Activated naive CD4-positive, alpha-beta T cell treated with Interleukin-2 at 50 U/mL for 16 hours (primary cell): ENCODE measurements around the gene SAP130.

Experiments used
- DNase-seq: peaks from one replicate; pipeline ENCODE4 v3.0.0-alpha.2; 2020

Gene SAP130

GRCh38 chr2:128027801-128028667 lies at the start of gene SAP130:
TSS of gene SAP130 (minus strand) at chr2:128028059. CDS start at chr2:128026292, 1,767 bp downstream.
- peak; percentile 99 for DNase-seq

- no peak for DNase-seq
These were observed 48.7 kb upstream of the SAP130 start for GRCh38 chr2:128076461-128077106.

GRCh38 chr2:128073278-128073677 lies 45.4 kb upstream of the SAP130 start:
- no peak for DNase-seq

GRCh38 chr2:128069769-128070168 lies 41.9 kb upstream of the SAP130 start:
- DNase-seq: no peak

GRCh38 chr2:128064353-128064752 lies 36.5 kb upstream of the SAP130 start:
- DNase-seq: no peak

- DNase-seq: no peak
These were observed 34.7 kb upstream of the SAP130 start for GRCh38 chr2:128062571-128062970.

GRCh38 chr2:128058114-128058513 lies 30.3 kb upstream of the SAP130 start:
- no peak for DNase-seq

GRCh38 chr2:128057334-128057733 lies 29.5 kb upstream of the SAP130 start:
- no peak for DNase-seq

GRCh38 chr2:128054104-128054885 lies 26.4 kb upstream of the SAP130 start:
- DNase-seq: no peak

GRCh38 chr2:128053331-128053730 lies 25.5 kb upstream of the SAP130 start:
- DNase-seq: no peak

GRCh38 chr2:128043041-128043440 lies 15.2 kb upstream of the SAP130 start:
- no peak for DNase-seq

- no peak for DNase-seq
These were observed 13.7 kb upstream of the SAP130 start for GRCh38 chr2:128041561-128041960.

GRCh38 chr2:128040166-128040771 lies 12.4 kb upstream of the SAP130 start:
- no peak for DNase-seq

- no peak for DNase-seq
These were observed 11.7 kb upstream of the SAP130 start for GRCh38 chr2:128039535-128039934.

GRCh38 chr2:128038411-128038810 lies 10.6 kb upstream of the SAP130 start:
- no peak for DNase-seq

GRCh38 chr2:128037649-128038048 lies 9.8 kb upstream of the SAP130 start:
- DNase-seq: no peak

GRCh38 chr2:128036748-128037607 lies 9.1 kb upstream of the SAP130 start:
- DNase-seq: no peak

- no peak for DNase-seq
These were observed 4.2 kb upstream of the SAP130 start for GRCh38 chr2:128032092-128032491.

- no peak for DNase-seq
These were observed 802 bp upstream of the SAP130 start for GRCh38 chr2:128028668-128029054.

- peak; percentile 99 for DNase-seq
These were observed 520 bp downstream of the SAP130 start for GRCh38 chr2:128027278-128027800.

GRCh38 chr2:128026448-128027277 lies 1.2 kb downstream of the SAP130 start:
- no peak for DNase-seq
